ENCODE measurements around the gene ARID1B. TPM values are rescaled to one million over a fixed set of nuclear protein-coding genes. Genes with fewer than 3 reads are reported as not detected.

The ARID1B gene
- total and polyA plus RNA-seq, 7 donors = 8.4 to 115 (median 69.6) TPM

GRCh38 chr6:157193443-157193996 lies 416.3 kb downstream of the ARID1B start:
- Histone ChIP-seq H3K4me1 (peaks cover 0 to 9% (median 6%) of the 10 kb centered on the region in 4 donors), H3K4me3 (no peak overlapping the region), H3K36me3 (peaks cover 25 to 71% (median 31%) of the 10 kb centered on the region in 4 donors), H3K9me3 (no peaks in the 10 kb centered on the region), H3K27me3 (no peaks in the 10 kb centered on the region), H3K27ac (no peak overlapping the region)
- TF ChIP-seq EP300 (IDR thresholded peaks at IDR 0.05) (no peak), CTCF (IDR thresholded peaks at IDR 0.05) (no peak), POLR2A (IDR thresholded peaks at IDR 0.05) (no peak), POLR2AphosphoS5 (IDR thresholded peaks at IDR 0.05) (no peak)
- DNase-seq = no peak
- WGBS, 2 donors = 98% methylated on average over 5 of the region's 5 CpGs
- intact Hi-C loops (cut with DNase I) = no loop called here

DNA sequence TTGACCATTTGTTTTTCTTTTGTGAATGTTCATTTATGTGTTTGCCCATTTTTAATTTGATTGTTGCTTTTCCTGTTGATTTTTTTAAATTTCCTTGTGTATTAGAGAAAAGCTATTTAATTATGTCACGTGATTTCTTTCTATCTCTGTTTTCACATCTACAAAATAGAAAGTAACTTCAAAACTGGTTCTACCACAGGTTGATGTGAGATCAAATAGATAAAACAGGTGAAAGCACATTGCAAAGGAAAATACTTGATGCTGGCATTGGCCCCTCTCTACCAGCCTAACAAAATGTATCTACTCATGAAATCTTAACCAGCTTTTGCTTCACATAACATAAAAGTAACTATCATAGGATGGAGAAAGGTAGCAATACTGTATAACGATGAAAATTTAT lies 416.9 kb downstream of the ARID1B start:
- no peak for DNase-seq
- Histone ChIP-seq H3K4me3 (no peak overlapping the region), H3K9me3 (no peaks in the 10 kb centered on the region), H3K27me3 (no peaks in the 10 kb centered on the region), H3K36me3 (peaks cover 25 to 71% (median 31%) of the 10 kb centered on the region in 4 donors), H3K4me1 (peaks cover 0 to 10% (median 8%) of the 10 kb centered on the region in 4 donors), H3K27ac (no peak overlapping the region)
- no peak for TF ChIP-seq POLR2AphosphoS5 (IDR thresholded peaks at IDR 0.05)
- no peak for TF ChIP-seq EP300 (IDR thresholded peaks at IDR 0.05)
- TF ChIP-seq CTCF (IDR thresholded peaks at IDR 0.05) = no peak
- no peak for TF ChIP-seq POLR2A (IDR thresholded peaks at IDR 0.05)
- intact Hi-C loops (cut with DNase I) = no loop called here
- WGBS, 2 donors = 83% methylated on average over 2 of the region's 2 CpGs

DNA sequence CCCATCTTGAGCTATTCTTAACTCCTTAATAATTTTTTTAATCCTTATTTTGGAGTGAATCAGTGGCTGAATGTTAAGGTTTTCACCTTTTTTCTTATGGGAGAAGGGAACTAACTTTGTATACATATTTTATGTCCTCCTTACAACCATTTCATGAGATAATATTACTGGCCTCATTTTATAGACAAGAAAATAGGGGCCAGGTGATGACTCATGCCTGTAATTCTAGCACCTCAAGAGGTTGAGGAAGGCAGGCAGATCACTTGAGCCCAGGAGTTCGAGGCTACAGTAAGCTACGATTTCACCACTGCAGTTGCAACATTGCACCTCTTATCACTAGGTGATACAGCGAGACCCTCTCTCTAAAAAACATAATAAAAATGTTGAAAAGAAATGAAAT lies 417.5 kb downstream of the ARID1B start:
- Histone ChIP-seq H3K36me3 (peaks cover 25 to 68% (median 29%) of the 10 kb centered on the region in 4 donors), H3K4me1 (peaks cover 0 to 12% (median 8%) of the 10 kb centered on the region in 4 donors), H3K27me3 (no peaks in the 10 kb centered on the region), H3K27ac (no peak overlapping the region), H3K4me3 (no peak overlapping the region), H3K9me3 (no peaks in the 10 kb centered on the region)
- 80 to 88% methylated on average over 3 of the region's 3 CpGs for WGBS, 2 donors
- intact Hi-C loops (cut with DNase I) = no loop called here
- no peak for TF ChIP-seq EP300 (IDR thresholded peaks at IDR 0.05)
- no peak for TF ChIP-seq CTCF (IDR thresholded peaks at IDR 0.05)
- no peak for TF ChIP-seq POLR2AphosphoS5 (IDR thresholded peaks at IDR 0.05)
- TF ChIP-seq POLR2A (IDR thresholded peaks at IDR 0.05) = no peak
- DNase-seq = no peak

- Histone ChIP-seq H3K4me3 (no peak overlapping the region), H3K4me1 (peaks cover 0 to 12% (median 8%) of the 10 kb centered on the region in 4 donors), H3K27ac (no peak overlapping the region), H3K9me3 (no peaks in the 10 kb centered on the region), H3K36me3 (peaks cover 19 to 68% (median 30%) of the 10 kb centered on the region in 4 donors), H3K27me3 (no peaks in the 10 kb centered on the region)
- WGBS, 2 donors = 92 to 95% methylated on average over 6 of the region's 6 CpGs
- TF ChIP-seq EP300 (IDR thresholded peaks at IDR 0.05) (no peak), CTCF (IDR thresholded peaks at IDR 0.05) (no peak), POLR2AphosphoS5 (IDR thresholded peaks at IDR 0.05) (no peak), POLR2A (IDR thresholded peaks at IDR 0.05) (no peak)
- intact Hi-C loops (cut with DNase I) = no loop called here
- DNase-seq = no peak
Observed at GRCh38 chr6:157196391-157196790, 419.2 kb downstream of the ARID1B start.
